HEK293T (cell line): ENCODE measurements around the gene ZNF280A.
"Not testable (repeated sequence)": the region's sequence is repeated elsewhere in the genome, so short reads cannot be mapped to it uniquely, and the experiment has no call there.

Experiments used
- ARNT ChIP-seq: fragments of 450-650 bp; IDR thresholded peaks from 2 replicates; pipeline ENCODE4 v1.6.1; 2017; ENCODE audit warnings: mild to moderate bottlenecking
- BHLHE40 ChIP-seq: fragments of 450-650 bp; IDR thresholded peaks from 2 replicates; pipeline ENCODE4 v1.6.1; 2016; ENCODE audit warnings: mild to moderate bottlenecking, moderate library complexity, borderline replicate concordance
- CTBP1 ChIP-seq: fragments of 450-650 bp; IDR thresholded peaks from 2 replicates; pipeline ENCODE4 v1.6.1; 2016; ENCODE audit warnings: borderline replicate concordance
- ELF4 ChIP-seq: fragments of 450-650 bp; IDR thresholded peaks from 2 replicates; pipeline ENCODE4 v1.6.1; 2017; ENCODE audit warnings: antibody characterized with exemption
- FOXK2 ChIP-seq: fragments of 450-650 bp; IDR thresholded peaks from 2 replicates; pipeline ENCODE4 v1.6.1; 2016; ENCODE audit warnings: mild to moderate bottlenecking
- FOXM1 ChIP-seq: fragments of 450-650 bp; IDR thresholded peaks from 2 replicates; pipeline ENCODE4 v1.6.1; 2017; ENCODE audit warnings: mild to moderate bottlenecking, borderline replicate concordance
- HDGF ChIP-seq: fragments of 450-650 bp; IDR thresholded peaks from 2 replicates; pipeline ENCODE4 v1.6.1; 2017; ENCODE audit warnings: antibody characterized with exemption, borderline replicate concordance
- LEF1 ChIP-seq: fragments of 450-650 bp; IDR thresholded peaks from 2 replicates; pipeline ENCODE4 v1.6.1; 2017; ENCODE audit warnings: mild to moderate bottlenecking, borderline replicate concordance
- NFRKB ChIP-seq: fragments of 450-650 bp; IDR thresholded peaks from 2 replicates; pipeline ENCODE4 v1.6.1; 2016; ENCODE audit warnings: mild to moderate bottlenecking, moderate library complexity
- PKNOX1 ChIP-seq: fragments of 450-650 bp; IDR thresholded peaks from 2 replicates; pipeline ENCODE4 v1.6.1; 2016
- SP1 ChIP-seq: fragments of 450-650 bp; IDR thresholded peaks from 2 replicates; pipeline ENCODE4 v1.6.1; 2017
- SUZ12 ChIP-seq: fragments of 450-650 bp; IDR thresholded peaks from 2 replicates; pipeline ENCODE4 v1.6.1; 2016; ENCODE audit warnings: mild to moderate bottlenecking
- TARDBP ChIP-seq: fragments of 450-650 bp; IDR thresholded peaks from 2 replicates; pipeline ENCODE4 v1.6.1; 2016

GRCh38 chr22:22471104-22471503 is 49.0 kb downstream of the ZNF280A start:
- not testable (repeated sequence) for TF ChIP-seq FOXM1, HDGF, ELF4, FOXK2, SUZ12, PKNOX1, TARDBP, NFRKB, LEF1, SP1, BHLHE40, ARNT, CTBP1
